NCI-H2227 treated with DMSO at 0.1 percent for 48 hours (cell line): Measurements from ENCODE around the gene PIGX.

ENCODE experiments used
- DNase-seq: peaks from one replicate; lab custom pipeline; 2025; lab: John Stamatoyannopoulos, UW

Gene PIGX

GRCh38 chr3:196757876-196758739 lies 45.9 kb downstream of the PIGX start:
- DNase-seq = no peak

- DNase-seq = no peak
Measured at GRCh38 chr3:196763179-196763578, 51.0 kb downstream of the PIGX start.

GRCh38 chr3:196765454-196765853 lies 53.3 kb downstream of the PIGX start:
- DNase-seq = no peak

- no peak for DNase-seq
Measured at GRCh38 chr3:196771067-196771466, 58.9 kb downstream of the PIGX start.

- DNase-seq = no peak
Measured at GRCh38 chr3:196772102-196772501, 59.9 kb downstream of the PIGX start.

GRCh38 chr3:196772897-196773296 lies 60.7 kb downstream of the PIGX start:
- no peak for DNase-seq

- DNase-seq = no peak
Measured at GRCh38 chr3:196774191-196774820, 62.1 kb downstream of the PIGX start.

- DNase-seq = no peak
Measured at GRCh38 chr3:196774848-196775422, 62.8 kb downstream of the PIGX start.

GRCh38 chr3:196775938-196776337 lies 63.8 kb downstream of the PIGX start:
- no peak for DNase-seq

- no peak for DNase-seq
Measured at GRCh38 chr3:196777836-196778235, 65.7 kb downstream of the PIGX start.

GRCh38 chr3:196778755-196779154 lies 66.6 kb downstream of the PIGX start:
- DNase-seq = no peak

GRCh38 chr3:196782511-196782910 lies 70.3 kb downstream of the PIGX start:
- DNase-seq = no peak
